CD4-positive, alpha-beta T cell treated with Interleukin-17A for 4 hours (primary cell): ENCODE measurements around the gene TBC1D22A.

Experiments
- DNase-seq: peaks from one replicate; pipeline ENCODE4 v3.0.0-alpha.2; 2020; ENCODE audit warnings: mixed read lengths

TBC1D22A gene

DNA sequence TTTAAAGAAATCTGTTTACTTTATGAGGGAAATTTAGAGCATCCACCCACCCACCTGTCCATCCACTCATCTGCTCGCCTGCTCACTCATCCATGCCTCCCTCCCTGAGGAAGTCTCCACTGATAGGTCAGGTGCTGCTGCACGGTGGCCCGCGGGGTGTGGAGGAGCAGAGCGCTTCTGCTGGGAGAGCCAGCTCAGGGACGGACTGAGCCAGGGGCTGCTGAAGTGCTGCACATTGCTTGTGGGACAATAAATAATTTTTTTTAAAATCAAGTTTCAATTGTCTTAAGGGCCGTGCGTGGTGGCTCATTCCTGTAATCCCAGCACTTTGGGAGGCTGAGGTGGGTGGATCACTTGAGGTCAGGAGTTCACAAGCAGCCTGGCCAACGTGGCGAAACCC is 148.9 kb downstream of the TBC1D22A start:
- DNase-seq = no peak

DNA sequence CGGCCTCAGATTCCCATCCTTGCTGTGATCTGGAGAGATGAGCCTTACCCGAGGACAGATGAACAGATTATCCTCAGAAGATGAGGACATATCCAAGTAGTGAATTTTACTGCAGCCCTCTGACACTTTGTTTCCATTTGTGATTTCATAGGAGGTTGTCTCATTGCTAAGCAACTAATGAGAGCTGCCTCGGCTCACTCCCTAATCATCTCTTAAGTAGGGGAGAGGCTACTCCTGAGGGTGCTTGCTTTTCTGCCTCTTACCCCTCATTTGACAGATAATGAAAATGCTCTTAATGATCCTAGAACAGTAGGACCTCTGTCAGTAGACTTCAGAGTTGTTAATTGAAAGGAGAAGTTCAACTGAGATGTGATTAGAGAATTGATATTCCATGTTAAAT is 150.9 kb downstream of the TBC1D22A start:
- no peak for DNase-seq

DNA sequence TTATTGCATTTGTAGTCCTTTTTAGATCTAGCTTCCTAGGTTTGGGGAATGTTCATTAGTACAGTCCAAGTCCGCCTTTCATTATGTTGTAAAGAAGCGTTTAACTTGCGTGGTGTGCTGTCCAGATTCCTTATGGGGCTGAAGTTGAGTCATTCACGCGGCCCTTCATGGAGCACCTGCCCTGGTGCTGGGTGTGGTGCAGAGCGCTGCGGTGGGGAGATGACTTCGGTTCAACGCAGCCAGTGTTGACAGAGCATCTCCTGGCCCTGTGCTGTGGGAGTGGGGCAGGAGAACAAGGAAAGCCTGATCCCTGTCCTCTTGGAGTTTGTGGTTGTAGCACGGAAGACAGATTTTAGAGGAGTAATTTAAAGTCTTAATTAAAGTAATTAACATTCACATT is 152.0 kb downstream of the TBC1D22A start:
- DNase-seq = no peak

DNA sequence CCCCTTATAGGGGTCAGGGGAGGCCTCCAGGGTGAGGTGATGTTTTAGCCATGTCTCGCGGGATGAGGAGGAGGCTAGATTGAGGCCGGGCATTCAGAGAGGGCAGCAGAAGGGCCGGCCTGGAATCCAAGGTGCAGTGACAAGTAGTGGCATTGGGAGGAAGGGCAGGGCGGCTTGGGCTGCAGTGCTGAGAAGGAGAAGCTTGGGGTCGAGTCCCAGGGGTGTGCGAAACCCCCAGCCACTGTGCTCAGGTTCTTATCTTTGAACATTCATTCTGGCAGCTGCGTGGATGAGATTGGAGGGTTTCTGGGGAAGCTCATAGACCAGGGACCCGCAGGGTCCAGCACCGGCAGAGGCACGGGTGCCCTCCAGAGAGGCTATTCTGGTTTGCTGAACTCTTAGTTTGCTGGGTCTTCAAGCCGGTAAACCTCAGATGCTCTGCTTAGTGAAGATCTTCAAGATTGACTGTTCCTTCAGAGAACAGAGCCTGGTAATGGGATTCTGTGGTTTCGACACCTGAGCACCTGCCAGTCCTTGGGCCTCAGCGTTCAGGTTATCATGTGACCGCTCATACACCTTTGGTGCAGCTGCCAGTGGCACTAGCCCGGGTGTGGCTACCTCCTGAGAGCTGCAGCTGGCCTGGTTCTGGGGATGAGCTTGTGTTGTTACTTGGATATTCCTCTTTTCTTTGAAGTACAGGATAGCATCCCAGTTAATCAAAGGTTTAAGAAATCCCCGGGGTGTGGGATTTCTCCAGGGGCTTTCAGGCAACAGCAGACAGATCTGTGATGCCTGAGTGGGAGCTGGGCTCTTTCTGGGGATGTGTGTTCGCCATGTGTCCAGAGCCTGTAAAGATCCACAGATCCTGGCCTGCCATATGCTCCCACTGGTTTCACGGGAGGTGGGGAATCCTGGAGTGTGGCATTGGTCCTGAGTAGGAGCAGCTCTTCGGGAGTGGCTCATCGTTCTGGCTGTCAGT is 152.8 kb downstream of the TBC1D22A start:
- DNase-seq = no peak

DNA sequence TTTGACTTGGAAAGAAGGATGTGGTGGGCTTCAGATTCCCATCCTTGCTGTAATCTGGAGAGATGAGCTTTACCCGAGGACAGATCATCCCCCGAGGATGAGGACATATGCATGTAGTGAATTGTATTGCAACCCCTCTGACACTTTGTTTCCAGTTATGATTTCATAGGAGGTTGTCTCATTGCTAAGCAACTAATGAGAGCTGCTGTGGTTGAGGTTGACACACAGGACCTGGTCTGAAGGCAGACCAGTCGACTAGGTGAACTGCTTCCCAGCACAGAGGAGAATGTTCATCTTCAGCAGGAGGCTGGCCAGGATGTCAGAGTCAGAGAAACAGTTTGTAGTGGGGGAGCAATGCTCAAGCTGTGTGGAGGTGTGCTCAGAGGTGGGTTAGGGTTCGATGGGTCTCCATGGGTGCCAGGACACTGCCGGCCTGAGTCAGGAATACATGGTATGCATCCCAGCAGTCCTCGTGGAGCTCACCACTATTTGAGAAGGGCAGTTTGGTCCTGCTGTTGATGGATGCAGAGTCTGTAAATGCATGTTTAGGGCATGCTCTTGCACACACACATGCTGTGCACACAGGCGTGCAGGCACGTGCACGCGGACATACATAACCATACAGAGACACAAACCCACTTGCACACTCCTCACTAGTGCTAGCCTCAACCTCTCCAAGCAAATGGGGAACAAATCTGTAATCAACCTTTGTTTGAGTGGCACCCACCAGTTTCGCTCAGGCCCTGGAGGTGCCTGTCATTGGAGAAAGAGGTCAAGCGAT is 153.7 kb downstream of the TBC1D22A start:
- no peak for DNase-seq

DNA sequence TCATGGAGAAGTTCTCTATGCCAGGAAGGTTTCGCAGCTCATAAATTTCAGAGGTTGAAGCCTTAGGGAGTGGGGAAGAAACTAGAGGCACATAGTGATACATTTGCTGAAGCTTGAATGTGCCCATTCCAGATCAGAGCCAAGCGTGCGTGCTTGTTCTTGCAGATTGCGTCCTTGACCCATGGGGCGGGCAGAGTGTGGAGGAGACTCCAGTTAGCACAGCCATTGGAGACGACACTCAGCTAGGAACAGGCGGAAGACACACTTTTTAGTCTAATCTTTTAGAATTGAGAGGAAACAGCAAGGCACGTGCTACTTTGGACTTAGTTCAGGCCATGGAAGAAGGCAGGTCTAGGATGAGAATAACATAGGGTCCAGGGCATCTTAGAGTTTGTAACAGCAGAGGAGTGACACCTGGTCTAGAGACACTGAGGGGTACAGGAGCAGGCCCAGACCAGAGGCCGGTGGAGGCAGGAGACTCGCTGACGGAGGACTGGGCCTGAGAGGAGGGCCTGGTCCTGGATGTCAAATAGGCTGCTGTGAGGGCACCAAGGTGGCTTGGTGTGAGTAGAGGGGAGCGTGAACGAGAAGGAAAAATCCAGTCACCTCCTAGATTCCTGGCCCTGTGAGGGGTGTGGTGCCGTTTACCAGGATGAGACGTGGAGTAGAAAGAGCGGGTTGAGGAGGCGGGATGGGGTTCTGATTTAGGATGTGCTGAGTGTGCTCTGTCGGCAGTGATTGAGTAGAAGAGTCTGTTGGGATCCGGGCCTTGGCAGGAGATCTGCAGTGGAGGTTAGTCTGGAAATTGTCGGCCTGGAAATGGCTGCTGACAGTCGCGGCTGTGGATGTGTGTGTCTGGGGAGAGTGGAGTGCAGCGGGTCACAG is 154.7 kb downstream of the TBC1D22A start:
- no peak for DNase-seq

DNA sequence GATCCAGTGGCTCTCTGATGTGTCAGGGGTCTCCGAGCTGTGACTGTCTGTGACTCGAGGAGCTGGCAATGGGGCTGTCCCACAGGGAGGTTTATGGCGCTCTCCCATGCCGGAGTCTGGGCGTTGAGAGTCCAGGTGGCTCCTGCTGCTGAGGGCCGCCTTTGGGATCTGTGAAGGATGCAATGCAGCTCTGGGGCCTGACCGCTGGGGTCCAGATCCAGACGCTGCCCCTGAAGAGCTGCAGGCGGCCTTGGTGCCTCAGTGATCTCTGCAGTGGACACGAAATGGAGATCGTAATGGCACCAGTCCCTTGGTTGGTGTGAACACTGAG is 155.3 kb downstream of the TBC1D22A start:
- no peak for DNase-seq

DNA sequence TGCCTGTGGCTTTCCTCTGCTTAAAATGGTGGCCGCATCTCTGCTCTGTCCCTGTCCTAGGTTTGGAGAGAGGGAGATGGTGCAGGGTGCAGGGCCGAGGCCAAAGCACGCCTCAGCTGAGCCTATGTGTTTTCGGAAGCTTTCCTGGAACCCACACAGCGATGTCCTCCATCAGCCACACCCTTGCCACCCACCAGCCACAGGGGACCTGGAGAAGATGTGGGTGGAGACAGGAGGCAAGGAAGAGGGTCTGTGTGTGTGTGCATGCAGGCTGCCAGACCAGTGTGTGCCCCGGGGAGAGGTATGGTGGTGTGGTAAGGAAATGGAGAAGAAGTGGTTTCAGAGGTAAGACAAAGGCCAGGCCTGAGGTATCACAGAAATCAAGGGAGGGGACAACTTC is 155.7 kb downstream of the TBC1D22A start:
- no peak for DNase-seq

DNA sequence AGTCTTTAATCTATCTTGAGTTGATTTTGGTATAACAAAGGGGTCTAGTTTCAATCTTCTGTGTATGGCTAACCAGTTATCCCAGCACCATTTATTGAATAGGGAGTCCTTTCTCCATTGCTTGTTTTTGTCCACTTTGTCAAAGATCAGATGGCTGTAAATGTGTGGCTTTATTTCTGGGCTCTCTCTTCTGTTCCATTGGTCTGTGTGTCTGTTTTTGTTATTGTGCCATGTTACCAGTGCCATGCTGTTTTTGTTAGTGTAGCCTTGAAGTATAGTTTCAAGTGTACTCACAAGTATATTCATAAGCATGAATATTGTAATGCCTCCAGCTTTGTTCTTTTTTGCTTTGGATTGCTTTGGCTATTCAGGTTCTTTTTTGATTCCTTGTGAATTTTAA is 159.6 kb downstream of the TBC1D22A start:
- no peak for DNase-seq

DNA sequence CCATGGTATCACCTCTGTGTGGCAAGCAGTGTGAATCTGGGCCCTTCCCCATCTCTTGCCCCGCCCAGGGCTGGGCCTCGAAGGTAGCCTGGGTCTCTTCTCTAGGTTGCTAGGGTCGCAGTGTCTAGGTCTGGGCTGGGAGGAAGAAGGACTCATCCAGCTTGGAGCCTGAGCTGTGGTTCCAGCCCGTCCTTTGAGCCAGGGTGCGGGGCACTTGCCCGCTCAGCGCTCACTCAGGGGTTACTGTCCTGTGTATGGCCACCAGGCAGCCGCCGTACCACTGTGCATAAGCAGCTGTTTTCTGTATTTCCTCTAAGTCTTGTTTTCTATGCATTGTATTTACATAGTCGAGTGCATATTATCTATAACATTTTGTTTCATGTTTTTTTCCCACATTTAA is 160.9 kb downstream of the TBC1D22A start:
- no peak for DNase-seq

DNA sequence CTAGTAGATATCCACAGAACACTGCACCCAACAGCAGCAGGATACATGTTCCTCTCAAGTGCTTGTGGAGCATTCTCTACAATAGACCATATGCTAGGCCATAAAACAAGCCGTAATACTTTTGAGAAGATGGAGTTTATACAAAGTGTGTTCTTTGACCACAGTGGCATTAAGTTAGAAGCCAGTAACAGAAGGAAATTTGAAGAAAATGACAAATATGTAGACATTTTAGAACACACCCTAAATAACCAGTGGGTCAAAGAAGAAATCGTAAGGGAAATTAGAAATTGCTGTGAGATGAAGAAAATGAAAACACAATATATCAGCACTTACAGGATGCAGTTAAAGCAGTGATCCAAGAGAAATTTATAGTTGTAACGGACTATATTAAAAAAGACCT is 163.4 kb downstream of the TBC1D22A start:
- no peak for DNase-seq

DNA sequence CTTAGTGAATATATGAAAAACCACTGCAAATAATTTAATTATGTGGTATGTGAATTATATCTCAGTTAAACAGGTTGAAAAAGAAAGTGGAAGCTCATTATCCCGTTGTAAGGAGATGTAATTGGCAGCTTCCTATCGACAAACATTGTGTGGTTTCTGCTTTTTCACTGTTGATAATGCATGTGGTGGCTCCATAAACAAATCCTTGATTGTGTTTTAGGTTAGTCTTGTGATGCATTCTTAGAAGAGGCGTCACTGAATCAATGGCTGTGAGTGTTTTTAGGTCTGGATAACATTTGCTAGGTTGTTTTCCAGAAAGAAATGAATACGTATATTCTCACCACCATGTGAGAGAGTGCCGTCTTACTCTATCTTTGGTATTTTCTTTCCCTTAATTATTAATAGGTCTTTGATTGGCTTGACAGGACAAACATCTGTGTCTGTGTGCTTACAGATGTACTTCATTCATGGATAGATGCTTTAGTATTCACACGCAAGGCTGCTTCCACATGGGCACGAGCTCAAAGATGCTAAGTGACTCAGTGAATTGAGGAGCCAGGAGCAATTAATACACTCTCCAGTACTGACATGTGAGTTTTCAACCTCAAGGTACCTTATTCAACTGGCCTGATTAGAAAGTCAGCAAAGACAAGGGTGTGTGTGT is 166.7 kb downstream of the TBC1D22A start:
- no peak for DNase-seq

DNA sequence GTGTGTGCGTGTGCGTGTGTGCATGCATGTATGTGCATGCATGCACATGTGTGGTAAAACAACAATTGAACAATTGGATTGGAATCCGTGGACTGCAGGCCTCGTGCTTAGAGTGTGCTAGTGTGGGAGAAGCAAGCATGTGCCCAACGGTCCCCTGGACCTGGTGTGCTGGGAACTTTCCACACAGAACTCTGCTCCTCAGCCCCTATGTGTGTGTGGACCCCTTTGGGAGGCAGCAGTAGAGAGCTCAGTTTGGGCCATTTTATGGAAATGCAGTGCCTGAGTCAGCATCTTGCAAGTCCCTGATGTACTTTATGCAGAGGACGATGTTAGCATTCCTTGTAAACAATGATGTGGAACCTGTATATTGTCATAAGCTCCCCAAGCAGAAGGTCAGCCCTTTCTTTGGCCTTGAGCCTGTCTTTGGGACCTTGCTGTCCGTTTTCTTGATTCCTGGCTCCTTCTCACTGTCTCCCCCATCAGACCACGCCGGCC is 167.3 kb downstream of the TBC1D22A start:
- DNase-seq = no peak

DNA sequence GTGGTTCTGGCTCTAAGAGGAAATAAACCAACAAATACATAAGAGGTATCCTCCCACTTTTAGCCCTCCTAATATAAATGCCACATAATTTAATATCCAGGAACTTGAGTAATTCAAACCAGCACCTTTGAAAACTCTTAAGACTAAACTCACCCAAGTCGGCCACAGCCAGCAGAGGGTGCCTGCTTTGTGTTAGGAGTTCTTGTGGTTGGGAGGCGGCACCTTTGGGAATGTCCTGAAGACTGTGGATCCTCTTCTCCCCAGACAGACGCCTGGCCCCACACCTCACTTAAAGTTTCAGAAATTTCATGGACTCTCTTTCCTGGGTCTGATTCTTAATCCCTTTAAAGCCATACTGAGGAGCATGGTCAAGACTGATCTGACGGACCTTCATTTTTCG is 169.0 kb downstream of the TBC1D22A start:
- DNase-seq = no peak

DNA sequence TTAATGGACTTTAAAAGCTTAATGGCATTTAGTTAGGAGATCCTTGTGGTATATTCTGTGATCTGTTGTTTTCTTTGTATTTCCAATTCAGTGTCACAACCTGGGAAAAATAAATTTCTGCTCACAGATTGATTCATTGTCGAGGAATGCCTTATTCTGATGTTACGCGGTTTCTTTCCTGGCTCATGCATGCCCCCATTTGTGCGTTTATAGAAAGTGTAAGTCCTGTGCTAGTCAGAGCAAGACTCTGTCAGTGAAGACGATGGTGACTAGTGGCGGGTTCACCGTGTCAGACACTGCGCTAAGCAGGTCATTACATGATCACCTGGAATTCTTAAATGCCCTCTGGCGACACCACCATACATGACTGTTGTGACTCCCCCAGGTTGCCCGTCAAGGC is 169.4 kb downstream of the TBC1D22A start:
- no peak for DNase-seq

DNA sequence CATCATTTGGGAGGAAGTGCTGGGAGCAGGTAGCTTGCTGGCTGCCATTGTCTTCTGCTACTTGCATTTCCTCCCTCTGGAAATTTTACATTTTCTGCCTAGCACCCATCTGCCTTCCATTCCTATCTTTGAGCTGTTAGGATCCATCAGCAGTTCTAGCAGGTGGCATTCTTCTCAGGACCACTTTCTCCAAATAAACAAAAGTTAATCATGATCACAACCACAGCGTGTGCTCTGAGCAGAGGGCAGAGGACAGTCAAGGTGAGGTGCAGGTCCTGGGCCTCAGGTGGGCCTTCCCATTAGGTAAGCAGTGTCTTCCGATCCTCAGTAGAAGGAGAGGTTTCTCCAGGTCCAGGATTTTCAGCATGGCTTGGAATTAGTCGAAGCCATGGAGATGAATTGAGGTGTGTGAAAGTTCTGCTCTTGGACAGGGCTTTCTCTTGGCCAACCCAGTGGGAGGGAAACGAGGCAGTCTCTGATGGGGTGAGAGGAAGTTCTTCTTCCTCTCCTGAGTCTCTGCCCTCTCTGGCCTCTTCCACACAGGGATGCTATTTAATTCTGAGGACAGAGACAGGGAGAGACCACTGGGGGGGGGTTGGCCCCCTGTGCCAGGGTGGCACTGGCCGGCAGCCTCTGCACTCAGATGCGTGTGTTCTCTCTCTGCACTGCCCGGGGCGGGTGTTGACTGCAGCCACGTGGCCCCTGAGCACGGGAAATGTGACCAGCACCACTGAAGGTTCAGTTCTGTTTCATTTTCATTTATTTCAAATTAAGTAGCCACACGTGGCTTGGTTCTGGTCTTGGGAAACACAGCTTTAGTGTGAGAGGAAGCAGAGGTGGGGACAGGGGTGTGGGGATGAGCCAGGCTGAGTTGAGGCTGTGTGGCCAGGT is 170.8 kb downstream of the TBC1D22A start:
- no peak for DNase-seq

DNA sequence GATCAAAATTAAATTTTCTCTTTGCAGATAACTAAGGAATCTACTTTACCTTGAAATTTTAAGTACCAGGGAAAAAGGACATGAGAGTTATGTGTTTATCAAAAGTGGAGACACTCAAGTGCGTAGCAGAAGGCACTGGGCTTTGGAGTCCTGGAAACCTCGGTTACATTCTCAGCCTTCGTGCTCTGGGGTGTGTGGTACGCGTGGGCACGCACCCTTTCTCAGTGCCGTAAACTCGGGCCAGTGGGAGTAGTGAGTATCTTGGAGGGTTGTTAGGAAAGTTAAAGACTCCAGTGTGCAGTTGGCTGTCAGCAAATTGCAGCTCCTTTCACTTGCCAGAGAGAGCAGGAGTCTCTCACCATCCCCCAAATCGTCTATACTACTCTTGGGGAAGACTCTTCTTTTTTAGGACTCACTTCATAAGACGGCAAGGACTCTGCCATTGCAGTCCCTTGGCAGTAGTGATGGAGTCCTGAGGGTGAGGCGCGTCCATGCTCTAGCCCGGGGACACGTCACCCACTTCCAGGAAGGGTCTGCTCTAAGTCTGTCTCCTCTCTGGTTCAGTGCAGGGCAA is 171.8 kb downstream of the TBC1D22A start:
- no peak for DNase-seq

DNA sequence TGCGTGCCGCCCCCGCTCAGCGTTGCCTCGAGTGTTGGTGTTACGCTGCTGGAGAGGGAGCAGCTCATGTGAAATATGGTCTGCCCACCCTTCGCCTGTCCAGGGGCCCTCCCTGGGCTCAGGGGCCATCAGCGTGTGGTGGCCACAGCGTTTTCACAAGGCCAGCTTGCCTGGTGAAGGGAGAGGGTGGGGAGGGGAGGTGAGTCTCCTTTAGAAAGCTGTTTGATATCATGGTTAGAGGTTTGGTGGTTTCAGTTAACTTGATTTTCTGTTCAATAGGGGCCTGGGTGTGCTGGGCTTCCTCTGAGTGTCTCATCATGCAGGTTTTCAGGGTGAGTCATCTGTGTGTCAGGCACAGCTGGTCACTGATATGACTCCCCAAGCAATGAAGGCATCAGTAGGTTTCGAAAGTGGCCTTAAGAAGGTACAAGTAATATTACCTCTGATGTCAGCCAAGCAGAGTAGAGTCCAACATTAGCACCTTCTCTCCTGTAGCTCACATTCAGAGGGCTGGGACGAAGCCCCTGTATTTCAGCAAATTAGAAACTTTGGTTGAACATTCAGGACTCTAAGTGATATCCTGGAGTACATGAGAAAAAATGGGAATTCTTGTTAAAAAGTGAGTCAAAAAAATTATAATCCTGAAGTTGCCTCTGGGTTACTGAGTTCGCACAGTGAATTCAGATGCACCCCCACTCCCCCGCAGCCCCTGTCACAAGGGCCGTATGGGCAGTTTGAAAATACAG is 172.5 kb downstream of the TBC1D22A start:
- DNase-seq = peak; percentile 23

DNA sequence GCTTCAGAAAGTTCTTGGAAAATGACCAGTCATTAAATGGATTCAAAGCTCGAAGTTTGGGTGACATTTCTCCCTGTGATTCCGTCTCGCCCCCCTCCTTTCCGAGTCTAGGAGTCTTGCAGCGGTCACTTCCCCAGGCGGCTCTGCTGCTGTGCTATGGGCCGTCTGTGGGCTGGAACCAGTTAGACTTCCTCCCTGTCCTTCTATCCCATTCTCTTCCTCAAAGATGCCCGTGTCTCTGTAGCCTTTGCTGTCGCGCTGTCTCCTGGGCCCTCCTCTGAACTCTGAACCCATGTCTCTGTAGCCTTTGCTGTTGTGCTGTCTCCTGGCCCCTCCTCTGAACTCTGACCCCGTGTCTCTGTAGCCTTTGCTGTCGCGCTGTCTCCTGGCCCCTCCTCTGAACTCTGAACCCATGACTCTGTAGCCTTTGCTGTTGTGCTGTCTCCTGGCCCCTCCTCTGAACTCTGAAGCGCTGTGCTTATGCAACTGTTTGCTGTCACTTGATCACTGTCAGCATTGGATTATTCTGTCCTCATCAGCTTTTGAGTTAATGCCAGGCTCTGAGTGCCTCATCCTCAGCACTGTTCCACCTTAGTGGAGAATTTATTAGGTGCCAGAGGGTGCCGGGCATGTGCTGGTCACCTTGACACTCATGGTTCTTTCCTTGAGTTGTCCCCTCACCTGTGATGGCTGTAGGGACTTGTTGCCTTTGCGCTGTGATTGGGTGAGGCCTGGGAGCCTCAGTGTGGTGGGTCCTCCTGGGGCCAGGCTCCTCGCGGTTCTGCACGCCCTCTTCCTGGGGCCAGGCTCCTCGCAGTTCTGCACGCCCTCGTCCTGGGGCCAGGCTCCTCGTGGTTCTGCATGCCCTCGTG is 173.3 kb downstream of the TBC1D22A start:
- DNase-seq = no peak
